SHP77 (cell line): Measurements from ENCODE around the gene SLC2A10.

Experiments used
- DNase-seq, 2 experiments: peaks; one replicate each; lab custom pipeline; 2025; lab: John Stamatoyannopoulos, UW

The SLC2A10 gene

GRCh38 chr20:46703435-46703834 is 6.0 kb upstream of the SLC2A10 start:
- DNase-seq = no peak

- DNase-seq = no peak
Observed at GRCh38 chr20:46704714-46705377, 4.6 kb upstream of the SLC2A10 start.

GRCh38 chr20:46705378-46705729 is 4.1 kb upstream of the SLC2A10 start:
- no peak for DNase-seq

- no peak for DNase-seq
Observed at GRCh38 chr20:46706242-46706641, 3.2 kb upstream of the SLC2A10 start.

- DNase-seq = no peak
Observed at GRCh38 chr20:46708172-46708860, 1.1 kb upstream of the SLC2A10 start.

GRCh38 chr20:46709055-46709458 is 392 bp upstream of the SLC2A10 start:
- no peak for DNase-seq

- DNase-seq = no peak
Observed at GRCh38 chr20:46710153-46710913, 884 bp downstream of the SLC2A10 start.

- no peak for DNase-seq
Observed at GRCh38 chr20:46712056-46712636, 2.7 kb downstream of the SLC2A10 start.

- DNase-seq = no peak
Observed at GRCh38 chr20:46713957-46714834, 4.7 kb downstream of the SLC2A10 start.

GRCh38 chr20:46715292-46715756 is 5.9 kb downstream of the SLC2A10 start:
- DNase-seq = no peak

- DNase-seq = no peak
Observed at GRCh38 chr20:46717818-46718541, 8.5 kb downstream of the SLC2A10 start.

- no peak for DNase-seq
Observed at GRCh38 chr20:46720019-46720418, 10.6 kb downstream of the SLC2A10 start.

- no peak for DNase-seq
Observed at GRCh38 chr20:46720776-46721425, 11.5 kb downstream of the SLC2A10 start.

- no peak for DNase-seq
Observed at GRCh38 chr20:46721476-46721875, 12.0 kb downstream of the SLC2A10 start.

GRCh38 chr20:46722450-46722849 is 13.0 kb downstream of the SLC2A10 start:
- DNase-seq = no peak

- no peak for DNase-seq
Observed at GRCh38 chr20:46723039-46723438, 13.6 kb downstream of the SLC2A10 start.

- no peak for DNase-seq
Observed at GRCh38 chr20:46724343-46724959, 15.0 kb downstream of the SLC2A10 start.

GRCh38 chr20:46725186-46726165 is 16.0 kb downstream of the SLC2A10 start:
- DNase-seq = no peak

- DNase-seq = no peak
Observed at GRCh38 chr20:46731770-46732169, 22.3 kb downstream of the SLC2A10 start.
